ENCODE measurements around the gene FEZ2.

DNA sequence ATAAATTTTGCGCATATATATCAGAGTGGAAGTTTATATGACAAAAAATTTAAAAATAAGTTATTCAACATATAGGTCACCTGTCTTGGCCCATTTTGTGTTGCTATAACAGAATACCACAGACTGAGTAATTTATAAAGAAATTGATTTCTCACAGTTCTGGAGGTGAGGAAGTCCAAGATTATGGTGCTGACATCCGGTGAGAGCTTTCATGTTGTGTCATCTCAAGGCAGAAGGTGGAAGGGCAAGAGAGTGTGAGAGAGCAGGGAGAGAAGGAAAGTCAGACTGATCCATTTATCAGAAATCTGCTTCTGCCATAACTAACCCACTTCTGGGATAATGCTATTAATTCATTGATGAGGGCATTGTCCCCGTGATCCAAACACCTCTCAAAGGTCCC lies 9.0 kb upstream of the FEZ2 start:
- TF ChIP-seq, protein P1, sequence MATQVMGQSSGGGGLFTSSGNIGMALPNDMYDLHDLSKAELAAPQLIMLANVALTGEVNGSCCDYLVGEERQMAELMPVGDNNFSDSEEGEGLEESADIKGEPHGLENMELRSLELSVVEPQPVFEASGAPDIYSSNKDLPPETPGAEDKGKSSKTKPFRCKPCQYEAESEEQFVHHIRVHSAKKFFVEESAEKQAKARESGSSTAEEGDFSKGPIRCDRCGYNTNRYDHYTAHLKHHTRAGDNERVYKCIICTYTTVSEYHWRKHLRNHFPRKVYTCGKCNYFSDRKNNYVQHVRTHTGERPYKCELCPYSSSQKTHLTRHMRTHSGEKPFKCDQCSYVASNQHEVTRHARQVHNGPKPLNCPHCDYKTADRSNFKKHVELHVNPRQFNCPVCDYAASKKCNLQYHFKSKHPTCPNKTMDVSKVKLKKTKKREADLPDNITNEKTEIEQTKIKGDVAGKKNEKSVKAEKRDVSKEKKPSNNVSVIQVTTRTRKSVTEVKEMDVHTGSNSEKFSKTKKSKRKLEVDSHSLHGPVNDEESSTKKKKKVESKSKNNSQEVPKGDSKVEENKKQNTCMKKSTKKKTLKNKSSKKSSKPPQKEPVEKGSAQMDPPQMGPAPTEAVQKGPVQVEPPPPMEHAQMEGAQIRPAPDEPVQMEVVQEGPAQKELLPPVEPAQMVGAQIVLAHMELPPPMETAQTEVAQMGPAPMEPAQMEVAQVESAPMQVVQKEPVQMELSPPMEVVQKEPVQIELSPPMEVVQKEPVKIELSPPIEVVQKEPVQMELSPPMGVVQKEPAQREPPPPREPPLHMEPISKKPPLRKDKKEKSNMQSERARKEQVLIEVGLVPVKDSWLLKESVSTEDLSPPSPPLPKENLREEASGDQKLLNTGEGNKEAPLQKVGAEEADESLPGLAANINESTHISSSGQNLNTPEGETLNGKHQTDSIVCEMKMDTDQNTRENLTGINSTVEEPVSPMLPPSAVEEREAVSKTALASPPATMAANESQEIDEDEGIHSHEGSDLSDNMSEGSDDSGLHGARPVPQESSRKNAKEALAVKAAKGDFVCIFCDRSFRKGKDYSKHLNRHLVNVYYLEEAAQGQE (IDR thresholded peaks at IDR 0.05): no peak
- TF ChIP-seq, protein P2, sequence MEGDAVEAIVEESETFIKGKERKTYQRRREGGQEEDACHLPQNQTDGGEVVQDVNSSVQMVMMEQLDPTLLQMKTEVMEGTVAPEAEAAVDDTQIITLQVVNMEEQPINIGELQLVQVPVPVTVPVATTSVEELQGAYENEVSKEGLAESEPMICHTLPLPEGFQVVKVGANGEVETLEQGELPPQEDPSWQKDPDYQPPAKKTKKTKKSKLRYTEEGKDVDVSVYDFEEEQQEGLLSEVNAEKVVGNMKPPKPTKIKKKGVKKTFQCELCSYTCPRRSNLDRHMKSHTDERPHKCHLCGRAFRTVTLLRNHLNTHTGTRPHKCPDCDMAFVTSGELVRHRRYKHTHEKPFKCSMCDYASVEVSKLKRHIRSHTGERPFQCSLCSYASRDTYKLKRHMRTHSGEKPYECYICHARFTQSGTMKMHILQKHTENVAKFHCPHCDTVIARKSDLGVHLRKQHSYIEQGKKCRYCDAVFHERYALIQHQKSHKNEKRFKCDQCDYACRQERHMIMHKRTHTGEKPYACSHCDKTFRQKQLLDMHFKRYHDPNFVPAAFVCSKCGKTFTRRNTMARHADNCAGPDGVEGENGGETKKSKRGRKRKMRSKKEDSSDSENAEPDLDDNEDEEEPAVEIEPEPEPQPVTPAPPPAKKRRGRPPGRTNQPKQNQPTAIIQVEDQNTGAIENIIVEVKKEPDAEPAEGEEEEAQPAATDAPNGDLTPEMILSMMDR (IDR thresholded peaks at IDR 0.05): no peak
- no peak for TF ChIP-seq RAD21 (conservative IDR thresholded peaks at IDR 0.05 in 1 of 2, IDR thresholded peaks at IDR 0.05 in 1 of 2)
- TF ChIP-seq, protein P3, sequence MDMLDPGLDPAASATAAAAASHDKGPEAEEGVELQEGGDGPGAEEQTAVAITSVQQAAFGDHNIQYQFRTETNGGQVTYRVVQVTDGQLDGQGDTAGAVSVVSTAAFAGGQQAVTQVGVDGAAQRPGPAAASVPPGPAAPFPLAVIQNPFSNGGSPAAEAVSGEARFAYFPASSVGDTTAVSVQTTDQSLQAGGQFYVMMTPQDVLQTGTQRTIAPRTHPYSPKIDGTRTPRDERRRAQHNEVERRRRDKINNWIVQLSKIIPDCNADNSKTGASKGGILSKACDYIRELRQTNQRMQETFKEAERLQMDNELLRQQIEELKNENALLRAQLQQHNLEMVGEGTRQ (IDR thresholded peaks at IDR 0.05): no peak
- TF ChIP-seq MAFK (IDR thresholded peaks at IDR 0.05; ENCODE audit: partially characterized antibody): no peak
- no peak for TF ChIP-seq EP300 (IDR thresholded peaks at IDR 0.05)
- no peak for TF ChIP-seq POLR2A (IDR thresholded peaks at IDR 0.05; ENCODE audit: low read length)
- TF ChIP-seq TFCP2L1 (CRISPR knock-in tag; IDR thresholded peaks at IDR 0.05): no peak
- no peak for TF ChIP-seq CBX8 (IDR thresholded peaks at IDR 0.05)
- no peak for TF ChIP-seq RCOR1 (IDR thresholded peaks at IDR 0.05; ENCODE audit: low read depth, low read length)
- TF ChIP-seq PHF8 (IDR thresholded peaks at IDR 0.05; ENCODE audit: borderline replicate concordance, low read depth): no peak

Data from A549 (cell line).